GM18873 (cell line): Measurements from ENCODE around the gene DSG1.
"Not testable (repeated sequence)": the region's sequence is repeated elsewhere in the genome, so short reads cannot be mapped to it uniquely, and the experiment has no call there.

Experiments used
- ATAC-seq: cut with Tn5 transposase; IDR thresholded peaks from one replicate; pipeline ENCODE4 v1.9.1; 2021; ENCODE audit warnings: mild to moderate bottlenecking, moderate library complexity, moderate number of reproducible peaks; ENCODE audit not compliant: unreplicated experiment, low FRiP score

The DSG1 gene

GRCh38 chr18:31317860-31318259, at the start of gene DSG1:
Gene DSG1 (plus strand): TSS chr18:31318160. CDS start chr18:31318301, 141 bp downstream.
- ATAC-seq, result no peak

GRCh38 chr18:31268985-31269406, 49.0 kb upstream of the DSG1 start:
- ATAC-seq, result no peak

GRCh38 chr18:31269566-31269965, 48.4 kb upstream of the DSG1 start:
- no peak for ATAC-seq

- ATAC-seq, result no peak
These were observed 47.4 kb upstream of the DSG1 start for GRCh38 chr18:31270578-31270977.

GRCh38 chr18:31273812-31274527, 44.0 kb upstream of the DSG1 start:
- no peak for ATAC-seq

GRCh38 chr18:31274931-31275330, 43.0 kb upstream of the DSG1 start:
- no peak for ATAC-seq

GRCh38 chr18:31275722-31276463, 42.1 kb upstream of the DSG1 start:
- no peak for ATAC-seq

GRCh38 chr18:31278609-31279071, 39.3 kb upstream of the DSG1 start:
- no peak for ATAC-seq

GRCh38 chr18:31280502-31280901, 37.5 kb upstream of the DSG1 start:
- ATAC-seq, result no peak

- no peak for ATAC-seq
These were observed 36.5 kb upstream of the DSG1 start for GRCh38 chr18:31281437-31281836.

- ATAC-seq, result not testable (repeated sequence)
These were observed 28.5 kb upstream of the DSG1 start for GRCh38 chr18:31289446-31289845.

GRCh38 chr18:31291688-31292087, 26.3 kb upstream of the DSG1 start:
- no peak for ATAC-seq

- no peak for ATAC-seq
These were observed 23.7 kb upstream of the DSG1 start for GRCh38 chr18:31294199-31294747.

GRCh38 chr18:31297248-31297647, 20.7 kb upstream of the DSG1 start:
- ATAC-seq, result no peak

- ATAC-seq, result no peak
These were observed 16.7 kb upstream of the DSG1 start for GRCh38 chr18:31301201-31301655.

GRCh38 chr18:31302991-31303390, 15.0 kb upstream of the DSG1 start:
- no peak for ATAC-seq

GRCh38 chr18:31303771-31304170, 14.2 kb upstream of the DSG1 start:
- ATAC-seq, result no peak

GRCh38 chr18:31309115-31309514, 8.8 kb upstream of the DSG1 start:
- ATAC-seq, result no peak

GRCh38 chr18:31316974-31317373, 986 bp upstream of the DSG1 start:
- no peak for ATAC-seq

- no peak for ATAC-seq
These were observed 3.8 kb downstream of the DSG1 start for GRCh38 chr18:31321719-31322118.

- no peak for ATAC-seq
These were observed 7.1 kb downstream of the DSG1 start for GRCh38 chr18:31325051-31325450.
